GM23338 (cell line): Measurements from ENCODE around the gene NHSL1. TPM values are rescaled to one million over a fixed set of nuclear protein-coding genes. Genes with fewer than 3 reads are reported as not detected.

ENCODE experiments used
- ATAC-seq: fragments of 200-7000 bp; cut with Tn5 transposase; 3 replicates; pipeline ENCODE4 v1.9.1; 2020
- DNase-seq: peaks from one replicate; pipeline ENCODE4 v3.0.0-alpha.2; 2015; ENCODE audit warnings: low spot score
- H2AFZ ChIP-seq: fragments of 200-600 bp; sonication (generic); 2 replicates; pipeline ENCODE4 v1.8.0; 2016; ENCODE audit warnings: antibody characterized with exemption, mild to moderate bottlenecking, moderate library complexity
- H3F3A ChIP-seq: fragments of 200-600 bp; sonication (generic); replicated peaks from 2 replicates; pipeline ENCODE4 v1.8.0; 2017; ENCODE audit warnings: antibody characterized with exemption, mixed run types, low read depth
- H3K27ac ChIP-seq: fragments of 200-600 bp; sonication (generic); 2 replicates; pipeline ENCODE4 v1.6.1; 2016; ENCODE audit warnings: low read depth
- H3K27me3 ChIP-seq: fragments of 200-600 bp; sonication (generic); 2 replicates; pipeline ENCODE4 v1.8.0; 2016; ENCODE audit warnings: mild to moderate bottlenecking, mixed run types, moderate library complexity; ENCODE audit not compliant: insufficient read depth
- H3K36me3 ChIP-seq: fragments of 200-600 bp; sonication (generic); 2 replicates; pipeline ENCODE4 v1.8.0; 2016; ENCODE audit warnings: mild to moderate bottlenecking; ENCODE audit not compliant: insufficient read depth
- H3K4me1 ChIP-seq: fragments of 200-600 bp; sonication (generic); 2 replicates; pipeline ENCODE4 v1.8.0; 2016; ENCODE audit warnings: mild to moderate bottlenecking, moderate library complexity; ENCODE audit not compliant: insufficient read depth
- H3K4me2 ChIP-seq: fragments of 200-600 bp; sonication (generic); 2 replicates; pipeline ENCODE4 v1.7.1; 2017; ENCODE audit warnings: mixed run types
- H3K4me3 ChIP-seq: fragments of 200-600 bp; sonication (generic); 2 replicates; pipeline ENCODE4 v1.6.1; 2016; ENCODE audit warnings: mixed run types
- H3K79me2 ChIP-seq: fragments of 200-600 bp; sonication (generic); replicated peaks from 2 replicates; pipeline ENCODE4 v1.8.0; 2017; ENCODE audit warnings: mild to moderate bottlenecking; ENCODE audit not compliant: insufficient read depth
- H3K9me2 ChIP-seq: fragments of 200-600 bp; sonication (generic); 2 replicates; pipeline ENCODE4 v1.8.0; 2017; ENCODE audit not compliant: insufficient read depth
- H4K20me1 ChIP-seq: fragments of 200-600 bp; sonication (generic); replicated peaks from 2 replicates; pipeline ENCODE4 v1.8.0; 2017; ENCODE audit warnings: mild to moderate bottlenecking; ENCODE audit not compliant: insufficient read depth
- H3K27ac Mint-ChIP-seq: 2 replicates; pipeline ENCODE4 v1.8.0; 2020; ENCODE audit warnings: inconsistent platforms, mild to moderate bottlenecking, moderate library complexity, mixed read lengths
- H3K27me3 Mint-ChIP-seq: 3 replicates; pipeline ENCODE4 v1.8.0; 2022; ENCODE audit warnings: low read depth, mild to moderate bottlenecking, moderate library complexity, mixed read lengths, inconsistent platforms; ENCODE audit not compliant: insufficient read depth, poor library complexity
- H3K36me3 Mint-ChIP-seq: 3 replicates; pipeline ENCODE4 v1.8.0; 2021; ENCODE audit warnings: low read depth, mild to moderate bottlenecking, inconsistent platforms, moderate library complexity, mixed read lengths
- H3K4me1 Mint-ChIP-seq: 3 replicates; pipeline ENCODE4 v1.8.0; 2020; ENCODE audit warnings: mild to moderate bottlenecking, inconsistent platforms, mixed read lengths
- H3K4me3 Mint-ChIP-seq: 3 replicates; pipeline ENCODE4 v1.8.0; 2021; ENCODE audit warnings: moderate library complexity, mild to moderate bottlenecking, inconsistent platforms, mixed read lengths
- H3K9me3 Mint-ChIP-seq: 3 replicates; pipeline ENCODE4 v1.8.0; 2020; ENCODE audit warnings: moderate library complexity, mild to moderate bottlenecking, inconsistent platforms, mixed read lengths
- CTCF ChIP-seq, 2 experiments: fragments of 200-600 bp in 1 of 2; sonication (generic) in 1 of 2; conservative IDR thresholded peaks; 2 replicates each; pipeline versions ENCODE4 v1.5.1 to v1.6.1; 2016 to 2017; ENCODE audit warnings: antibody characterized with exemption in 2 of 2, low read depth in 2 of 2, mild to moderate bottlenecking in 2 of 2, moderate library complexity in 1 of 2
- EZH2 ChIP-seq: fragments of 200-600 bp; sonication (generic); IDR thresholded peaks from one replicate; pipeline ENCODE4 v1.8.0; 2017; ENCODE audit warnings: antibody characterized with exemption, mild to moderate bottlenecking, low read depth; ENCODE audit not compliant: unreplicated experiment
- EZH2phosphoT487 ChIP-seq: fragments of 200-600 bp; sonication (generic); IDR thresholded peaks from one replicate; pipeline ENCODE4 v1.8.1; 2018; ENCODE audit warnings: antibody characterized with exemption; ENCODE audit not compliant: unreplicated experiment
- JUNB ChIP-seq: IDR thresholded peaks from one replicate; pipeline ENCODE4 v1.6.1; 2016; ENCODE audit warnings: antibody characterized with exemption; ENCODE audit not compliant: unreplicated experiment
- NANOG ChIP-seq: IDR thresholded peaks from 2 replicates; pipeline ENCODE4 v1.6.1; 2016; ENCODE audit warnings: antibody characterized with exemption, borderline replicate concordance
- POLR2AphosphoS5 ChIP-seq: IDR thresholded peaks from 2 replicates; pipeline ENCODE4 v1.6.1; 2016; ENCODE audit warnings: antibody characterized with exemption, low read depth
- REST ChIP-seq: IDR thresholded peaks from one replicate; pipeline ENCODE4 v1.6.1; 2018; ENCODE audit warnings: antibody characterized with exemption; ENCODE audit not compliant: unreplicated experiment
- STAT1 ChIP-seq: IDR thresholded peaks from one replicate; pipeline ENCODE4 v1.6.1; 2016; ENCODE audit warnings: antibody characterized with exemption; ENCODE audit not compliant: unreplicated experiment
- ZNF114 ChIP-seq: fragments of 250-450 bp; sonication (Bioruptor Pico); IDR thresholded peaks from 2 replicates; pipeline ENCODE4 v1.5.0; 2020; ENCODE audit warnings: mild to moderate bottlenecking, moderate library complexity
- polyA plus RNA-seq: library from polyadenylated mRNA; unstranded; fragments of >200 nt; fragmentation: Nextera tagmentation; extraction: Ambion mirVana; gene quantifications from 2 replicates; pipeline ENCODE4 v1.2.1, GENCODE V29; 2016
- total RNA-seq: library from RNA; depleted of rRNA; stranded (reverse); fragments of >200 nt; shearing (Covaris generic); gene quantifications from 2 replicates; pipeline ENCODE4 v1.2.3, GENCODE V29; 2014
- TF ChIP-seq, protein P1 (sequence below): IDR thresholded peaks from 2 replicates; pipeline ENCODE4 v1.6.1; 2016; ENCODE audit warnings: antibody characterized with exemption

Gene NHSL1
- total and polyA plus RNA-seq, 2 experiments from 2014 or later: 11.2 to 24.5 TPM

DNA sequence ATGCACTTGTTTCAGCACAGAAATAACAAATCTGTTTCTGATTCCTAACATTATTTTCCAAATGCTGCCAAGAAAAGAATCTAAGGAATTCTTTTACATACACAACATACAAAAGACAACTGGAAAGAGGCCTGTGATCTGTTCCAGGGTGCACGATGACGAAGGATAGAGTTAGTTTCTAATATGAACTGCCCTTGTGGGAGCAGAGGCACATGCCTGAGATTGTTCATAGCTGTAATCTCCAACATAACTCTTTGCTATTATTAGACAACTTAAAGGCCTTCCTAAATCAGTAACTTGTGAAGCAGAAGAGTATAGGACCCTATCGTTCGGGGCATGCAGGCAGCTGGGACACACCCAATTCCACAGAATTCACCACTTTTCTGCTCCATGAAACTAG is 41.2 kb upstream of the NHSL1 start:
- Histone ChIP-seq H3K79me2 (peaks cover 45% of the 10 kb centered on the region), H3K4me2 (0 out of 2 replicates have a peak overlapping the region, but pooled peaks have one; percentile 30), H3K27ac (no peak overlapping the region), H3K27me3 (no peaks in the 10 kb centered on the region), H3K4me3 (no peak overlapping the region), H4K20me1 (no peaks in the 10 kb centered on the region), H3K9me2 (no peaks in the 10 kb centered on the region), H2AFZ (no peak overlapping the region), H3K4me1 (peaks cover 56% of the 10 kb centered on the region), H3F3A (no peaks in the 10 kb centered on the region), H3K36me3 (no peaks in the 10 kb centered on the region)
- DNase-seq (no peak), ATAC-seq (no peak)
- TF ChIP-seq EZH2phosphoT487 (no peak), CTCF (conservative IDR thresholded peaks at IDR 0.05; ENCODE audit: low read depth in 2 of 2) (no peak), JUNB (no peak), ZNF114 (no peak), REST (no peak), EZH2 (no peak)
- TF ChIP-seq, protein P1, sequence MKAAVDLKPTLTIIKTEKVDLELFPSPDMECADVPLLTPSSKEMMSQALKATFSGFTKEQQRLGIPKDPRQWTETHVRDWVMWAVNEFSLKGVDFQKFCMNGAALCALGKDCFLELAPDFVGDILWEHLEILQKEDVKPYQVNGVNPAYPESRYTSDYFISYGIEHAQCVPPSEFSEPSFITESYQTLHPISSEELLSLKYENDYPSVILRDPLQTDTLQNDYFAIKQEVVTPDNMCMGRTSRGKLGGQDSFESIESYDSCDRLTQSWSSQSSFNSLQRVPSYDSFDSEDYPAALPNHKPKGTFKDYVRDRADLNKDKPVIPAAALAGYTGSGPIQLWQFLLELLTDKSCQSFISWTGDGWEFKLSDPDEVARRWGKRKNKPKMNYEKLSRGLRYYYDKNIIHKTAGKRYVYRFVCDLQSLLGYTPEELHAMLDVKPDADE: no peak
- no peak overlapping the region for H3K4me3 Mint-ChIP-seq
- H3K9me3 Mint-ChIP-seq: no peaks in the 10 kb centered on the region
- peaks cover 69% of the 10 kb centered on the region for H3K4me1 Mint-ChIP-seq
- peaks cover 2% of the 10 kb centered on the region for H3K27me3 Mint-ChIP-seq
- peak overlapping the region; percentile 37 for H3K27ac Mint-ChIP-seq
- H3K36me3 Mint-ChIP-seq: no peaks in the 10 kb centered on the region

- peaks cover 2% of the 10 kb centered on the region for H3K27me3 Mint-ChIP-seq
- H3K27ac Mint-ChIP-seq: no peak overlapping the region; the same call in 1 of the 2 replicates
- Histone ChIP-seq H3F3A (no peaks in the 10 kb centered on the region), H2AFZ (no peak overlapping the region), H3K27me3 (no peaks in the 10 kb centered on the region), H3K79me2 (peaks cover 42% of the 10 kb centered on the region), H4K20me1 (no peaks in the 10 kb centered on the region), H3K36me3 (no peaks in the 10 kb centered on the region), H3K4me2 (peak overlapping the region; percentile 30; the same call in 1 of the 2 replicates), H3K9me2 (no peaks in the 10 kb centered on the region), H3K4me1 (peaks cover 50% of the 10 kb centered on the region), H3K27ac (no peak overlapping the region), H3K4me3 (no peak overlapping the region)
- H3K4me1 Mint-ChIP-seq: peaks cover 66% of the 10 kb centered on the region
- no peak overlapping the region for H3K4me3 Mint-ChIP-seq
- ATAC-seq (no peak), DNase-seq (no peak)
- no peaks in the 10 kb centered on the region for H3K36me3 Mint-ChIP-seq
- H3K9me3 Mint-ChIP-seq: no peaks in the 10 kb centered on the region
- TF ChIP-seq STAT1 (no peak), ZNF114 (no peak), EZH2 (no peak), POLR2AphosphoS5 (no peak), CTCF (conservative IDR thresholded peaks at IDR 0.05; ENCODE audit: low read depth in 2 of 2) (no peak), EZH2phosphoT487 (no peak), NANOG (no peak), JUNB (no peak)
These were observed 40.6 kb upstream of the NHSL1 start for GRCh38 chr6:138539876-138540275.
